GM23338 (cell line): ENCODE measurements around the gene ANKRD55. TPM values are rescaled to one million over a fixed set of nuclear protein-coding genes. Genes with fewer than 3 reads are reported as not detected.

ENCODE experiments used
- ATAC-seq: fragments of 200-7000 bp; cut with Tn5 transposase; 3 replicates; pipeline ENCODE4 v1.9.1; 2020
- DNase-seq: peaks from one replicate; pipeline ENCODE4 v3.0.0-alpha.2; 2015; ENCODE audit warnings: low spot score
- H2AFZ ChIP-seq: fragments of 200-600 bp; sonication (generic); 2 replicates; pipeline ENCODE4 v1.8.0; 2016; ENCODE audit warnings: antibody characterized with exemption, mild to moderate bottlenecking, moderate library complexity
- H3F3A ChIP-seq: fragments of 200-600 bp; sonication (generic); replicated peaks from 2 replicates; pipeline ENCODE4 v1.8.0; 2017; ENCODE audit warnings: antibody characterized with exemption, mixed run types, low read depth
- H3K27ac ChIP-seq: fragments of 200-600 bp; sonication (generic); 2 replicates; pipeline ENCODE4 v1.6.1; 2016; ENCODE audit warnings: low read depth
- H3K27me3 ChIP-seq: fragments of 200-600 bp; sonication (generic); 2 replicates; pipeline ENCODE4 v1.8.0; 2016; ENCODE audit warnings: mild to moderate bottlenecking, mixed run types, moderate library complexity; ENCODE audit not compliant: insufficient read depth
- H3K36me3 ChIP-seq: fragments of 200-600 bp; sonication (generic); 2 replicates; pipeline ENCODE4 v1.8.0; 2016; ENCODE audit warnings: mild to moderate bottlenecking; ENCODE audit not compliant: insufficient read depth
- H3K4me1 ChIP-seq: fragments of 200-600 bp; sonication (generic); 2 replicates; pipeline ENCODE4 v1.8.0; 2016; ENCODE audit warnings: mild to moderate bottlenecking, moderate library complexity; ENCODE audit not compliant: insufficient read depth
- H3K4me2 ChIP-seq: fragments of 200-600 bp; sonication (generic); 2 replicates; pipeline ENCODE4 v1.7.1; 2017; ENCODE audit warnings: mixed run types
- H3K4me3 ChIP-seq: fragments of 200-600 bp; sonication (generic); 2 replicates; pipeline ENCODE4 v1.6.1; 2016; ENCODE audit warnings: mixed run types
- H3K79me2 ChIP-seq: fragments of 200-600 bp; sonication (generic); replicated peaks from 2 replicates; pipeline ENCODE4 v1.8.0; 2017; ENCODE audit warnings: mild to moderate bottlenecking; ENCODE audit not compliant: insufficient read depth
- H3K9me2 ChIP-seq: fragments of 200-600 bp; sonication (generic); 2 replicates; pipeline ENCODE4 v1.8.0; 2017; ENCODE audit not compliant: insufficient read depth
- H4K20me1 ChIP-seq: fragments of 200-600 bp; sonication (generic); replicated peaks from 2 replicates; pipeline ENCODE4 v1.8.0; 2017; ENCODE audit warnings: mild to moderate bottlenecking; ENCODE audit not compliant: insufficient read depth
- H3K27ac Mint-ChIP-seq: 2 replicates; pipeline ENCODE4 v1.8.0; 2020; ENCODE audit warnings: inconsistent platforms, mild to moderate bottlenecking, moderate library complexity, mixed read lengths
- H3K27me3 Mint-ChIP-seq: 3 replicates; pipeline ENCODE4 v1.8.0; 2022; ENCODE audit warnings: low read depth, mild to moderate bottlenecking, moderate library complexity, mixed read lengths, inconsistent platforms; ENCODE audit not compliant: insufficient read depth, poor library complexity
- H3K36me3 Mint-ChIP-seq: 3 replicates; pipeline ENCODE4 v1.8.0; 2021; ENCODE audit warnings: low read depth, mild to moderate bottlenecking, inconsistent platforms, moderate library complexity, mixed read lengths
- H3K4me1 Mint-ChIP-seq: 3 replicates; pipeline ENCODE4 v1.8.0; 2020; ENCODE audit warnings: mild to moderate bottlenecking, inconsistent platforms, mixed read lengths
- H3K4me3 Mint-ChIP-seq: 3 replicates; pipeline ENCODE4 v1.8.0; 2021; ENCODE audit warnings: moderate library complexity, mild to moderate bottlenecking, inconsistent platforms, mixed read lengths
- H3K9me3 Mint-ChIP-seq: 3 replicates; pipeline ENCODE4 v1.8.0; 2020; ENCODE audit warnings: moderate library complexity, mild to moderate bottlenecking, inconsistent platforms, mixed read lengths
- CREB1 ChIP-seq: fragments of 250-450 bp; sonication (Bioruptor Pico); IDR thresholded peaks from 2 replicates; pipeline ENCODE4 v1.5.0; 2020; ENCODE audit warnings: low read depth, mild to moderate bottlenecking, moderate library complexity
- EZH2 ChIP-seq: fragments of 200-600 bp; sonication (generic); IDR thresholded peaks from one replicate; pipeline ENCODE4 v1.8.0; 2017; ENCODE audit warnings: antibody characterized with exemption, mild to moderate bottlenecking, low read depth; ENCODE audit not compliant: unreplicated experiment
- EZH2phosphoT487 ChIP-seq: fragments of 200-600 bp; sonication (generic); IDR thresholded peaks from one replicate; pipeline ENCODE4 v1.8.1; 2018; ENCODE audit warnings: antibody characterized with exemption; ENCODE audit not compliant: unreplicated experiment
- JUNB ChIP-seq: IDR thresholded peaks from one replicate; pipeline ENCODE4 v1.6.1; 2016; ENCODE audit warnings: antibody characterized with exemption; ENCODE audit not compliant: unreplicated experiment
- POLR2AphosphoS5 ChIP-seq: IDR thresholded peaks from 2 replicates; pipeline ENCODE4 v1.6.1; 2016; ENCODE audit warnings: antibody characterized with exemption, low read depth
- ZNF114 ChIP-seq: fragments of 250-450 bp; sonication (Bioruptor Pico); IDR thresholded peaks from 2 replicates; pipeline ENCODE4 v1.5.0; 2020; ENCODE audit warnings: mild to moderate bottlenecking, moderate library complexity
- ZNF331 ChIP-seq: fragments of 250-450 bp; sonication (Bioruptor Pico); IDR thresholded peaks from 2 replicates; pipeline ENCODE4 v1.5.0; 2020; ENCODE audit warnings: low read depth, mild to moderate bottlenecking, moderate library complexity
- polyA plus RNA-seq: library from polyadenylated mRNA; unstranded; fragments of >200 nt; fragmentation: Nextera tagmentation; extraction: Ambion mirVana; gene quantifications from 2 replicates; pipeline ENCODE4 v1.2.1, GENCODE V29; 2016
- total RNA-seq: library from RNA; depleted of rRNA; stranded (reverse); fragments of >200 nt; shearing (Covaris generic); gene quantifications from 2 replicates; pipeline ENCODE4 v1.2.3, GENCODE V29; 2014
- TF ChIP-seq, protein P1 (sequence below): IDR thresholded peaks from 2 replicates; pipeline ENCODE4 v1.6.1; 2016; ENCODE audit warnings: antibody characterized with exemption
- TF ChIP-seq, protein P2 (sequence below), 2 experiments: fragments of 200-600 bp in 1 of 2; sonication (generic) in 1 of 2; conservative IDR thresholded peaks; 2 replicates each; pipeline versions ENCODE4 v1.5.1 to v1.6.1; 2016 to 2017; ENCODE audit warnings: antibody characterized with exemption in 2 of 2, low read depth in 2 of 2, mild to moderate bottlenecking in 2 of 2, moderate library complexity in 1 of 2
- TF ChIP-seq, protein P3 (sequence below): IDR thresholded peaks from one replicate; pipeline ENCODE4 v1.6.1; 2018; ENCODE audit warnings: antibody characterized with exemption; ENCODE audit not compliant: unreplicated experiment

ANKRD55 gene
- total and polyA plus RNA-seq, 2 experiments from 2014 or later: not detected

DNA sequence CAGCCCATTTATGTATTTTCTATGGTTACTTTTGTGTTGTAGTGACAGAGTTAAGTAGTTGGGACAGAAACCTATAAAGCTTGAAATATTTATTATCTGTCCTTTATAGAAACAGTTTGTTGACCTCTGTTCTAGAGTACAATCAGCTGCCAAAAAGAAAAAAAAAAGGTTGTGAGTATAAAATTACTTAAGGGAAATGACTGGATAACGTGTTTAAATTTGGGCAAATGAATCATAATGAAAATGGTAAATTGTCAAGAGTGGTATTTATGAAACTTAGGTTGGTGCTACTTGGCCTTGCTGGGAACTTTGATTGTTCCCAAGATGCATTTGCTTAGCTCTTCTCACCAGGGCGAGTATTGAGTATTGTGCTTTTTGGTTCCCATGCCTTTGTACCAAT is 168.1 kb downstream of the ANKRD55 start (continued):
- TF ChIP-seq EZH2 (no peak), POLR2AphosphoS5 (no peak), JUNB (no peak), ZNF114 (no peak), ZNF331 (CRISPR knock-in tag) (no peak)
- TF ChIP-seq, protein P1, sequence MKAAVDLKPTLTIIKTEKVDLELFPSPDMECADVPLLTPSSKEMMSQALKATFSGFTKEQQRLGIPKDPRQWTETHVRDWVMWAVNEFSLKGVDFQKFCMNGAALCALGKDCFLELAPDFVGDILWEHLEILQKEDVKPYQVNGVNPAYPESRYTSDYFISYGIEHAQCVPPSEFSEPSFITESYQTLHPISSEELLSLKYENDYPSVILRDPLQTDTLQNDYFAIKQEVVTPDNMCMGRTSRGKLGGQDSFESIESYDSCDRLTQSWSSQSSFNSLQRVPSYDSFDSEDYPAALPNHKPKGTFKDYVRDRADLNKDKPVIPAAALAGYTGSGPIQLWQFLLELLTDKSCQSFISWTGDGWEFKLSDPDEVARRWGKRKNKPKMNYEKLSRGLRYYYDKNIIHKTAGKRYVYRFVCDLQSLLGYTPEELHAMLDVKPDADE: no peak
- TF ChIP-seq, protein P2, sequence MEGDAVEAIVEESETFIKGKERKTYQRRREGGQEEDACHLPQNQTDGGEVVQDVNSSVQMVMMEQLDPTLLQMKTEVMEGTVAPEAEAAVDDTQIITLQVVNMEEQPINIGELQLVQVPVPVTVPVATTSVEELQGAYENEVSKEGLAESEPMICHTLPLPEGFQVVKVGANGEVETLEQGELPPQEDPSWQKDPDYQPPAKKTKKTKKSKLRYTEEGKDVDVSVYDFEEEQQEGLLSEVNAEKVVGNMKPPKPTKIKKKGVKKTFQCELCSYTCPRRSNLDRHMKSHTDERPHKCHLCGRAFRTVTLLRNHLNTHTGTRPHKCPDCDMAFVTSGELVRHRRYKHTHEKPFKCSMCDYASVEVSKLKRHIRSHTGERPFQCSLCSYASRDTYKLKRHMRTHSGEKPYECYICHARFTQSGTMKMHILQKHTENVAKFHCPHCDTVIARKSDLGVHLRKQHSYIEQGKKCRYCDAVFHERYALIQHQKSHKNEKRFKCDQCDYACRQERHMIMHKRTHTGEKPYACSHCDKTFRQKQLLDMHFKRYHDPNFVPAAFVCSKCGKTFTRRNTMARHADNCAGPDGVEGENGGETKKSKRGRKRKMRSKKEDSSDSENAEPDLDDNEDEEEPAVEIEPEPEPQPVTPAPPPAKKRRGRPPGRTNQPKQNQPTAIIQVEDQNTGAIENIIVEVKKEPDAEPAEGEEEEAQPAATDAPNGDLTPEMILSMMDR (conservative IDR thresholded peaks at IDR 0.05; ENCODE audit: low read depth in 2 of 2): no peak
- TF ChIP-seq, protein P3, sequence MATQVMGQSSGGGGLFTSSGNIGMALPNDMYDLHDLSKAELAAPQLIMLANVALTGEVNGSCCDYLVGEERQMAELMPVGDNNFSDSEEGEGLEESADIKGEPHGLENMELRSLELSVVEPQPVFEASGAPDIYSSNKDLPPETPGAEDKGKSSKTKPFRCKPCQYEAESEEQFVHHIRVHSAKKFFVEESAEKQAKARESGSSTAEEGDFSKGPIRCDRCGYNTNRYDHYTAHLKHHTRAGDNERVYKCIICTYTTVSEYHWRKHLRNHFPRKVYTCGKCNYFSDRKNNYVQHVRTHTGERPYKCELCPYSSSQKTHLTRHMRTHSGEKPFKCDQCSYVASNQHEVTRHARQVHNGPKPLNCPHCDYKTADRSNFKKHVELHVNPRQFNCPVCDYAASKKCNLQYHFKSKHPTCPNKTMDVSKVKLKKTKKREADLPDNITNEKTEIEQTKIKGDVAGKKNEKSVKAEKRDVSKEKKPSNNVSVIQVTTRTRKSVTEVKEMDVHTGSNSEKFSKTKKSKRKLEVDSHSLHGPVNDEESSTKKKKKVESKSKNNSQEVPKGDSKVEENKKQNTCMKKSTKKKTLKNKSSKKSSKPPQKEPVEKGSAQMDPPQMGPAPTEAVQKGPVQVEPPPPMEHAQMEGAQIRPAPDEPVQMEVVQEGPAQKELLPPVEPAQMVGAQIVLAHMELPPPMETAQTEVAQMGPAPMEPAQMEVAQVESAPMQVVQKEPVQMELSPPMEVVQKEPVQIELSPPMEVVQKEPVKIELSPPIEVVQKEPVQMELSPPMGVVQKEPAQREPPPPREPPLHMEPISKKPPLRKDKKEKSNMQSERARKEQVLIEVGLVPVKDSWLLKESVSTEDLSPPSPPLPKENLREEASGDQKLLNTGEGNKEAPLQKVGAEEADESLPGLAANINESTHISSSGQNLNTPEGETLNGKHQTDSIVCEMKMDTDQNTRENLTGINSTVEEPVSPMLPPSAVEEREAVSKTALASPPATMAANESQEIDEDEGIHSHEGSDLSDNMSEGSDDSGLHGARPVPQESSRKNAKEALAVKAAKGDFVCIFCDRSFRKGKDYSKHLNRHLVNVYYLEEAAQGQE: no peak

DNA sequence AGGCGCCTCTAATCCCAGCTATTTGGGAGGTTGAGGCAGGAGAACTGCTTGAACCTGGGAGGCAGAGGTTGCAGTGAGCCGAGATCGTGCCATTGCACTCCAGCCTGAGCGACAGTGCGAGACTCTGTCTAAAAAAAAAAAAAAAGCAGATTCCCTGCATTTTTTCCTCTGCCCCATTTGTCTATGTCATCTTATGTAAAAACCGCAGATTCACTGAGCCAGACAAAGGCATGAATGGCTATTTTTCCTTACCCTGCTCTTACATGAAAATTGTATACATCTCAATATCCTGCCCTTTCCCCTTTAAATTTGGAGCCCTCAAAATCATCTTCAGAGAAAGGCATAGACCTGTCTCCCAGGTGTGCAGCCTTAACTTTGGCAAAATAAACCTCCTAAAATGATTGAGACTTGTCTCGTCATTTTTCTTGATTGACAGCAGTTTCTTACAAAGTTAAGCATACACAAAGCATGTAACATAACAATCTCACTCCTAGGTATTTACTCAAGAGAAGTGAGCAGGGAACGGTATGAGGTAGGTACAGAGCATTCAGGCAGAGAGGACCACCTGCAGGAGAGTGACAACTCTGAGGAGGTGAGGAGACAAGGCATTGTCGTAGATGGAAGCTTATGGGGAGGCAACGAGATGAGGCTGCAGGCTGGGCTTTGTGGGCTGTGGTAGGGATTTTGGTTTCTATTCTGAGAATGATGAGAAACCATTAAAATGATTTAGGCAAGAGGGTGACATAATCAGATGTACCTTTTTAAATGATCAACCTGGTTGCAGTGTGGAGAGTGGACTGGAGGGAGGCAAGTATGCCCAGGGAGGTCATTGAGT is 172.6 kb downstream of the ANKRD55 start:
- Mint-ChIP-seq H3K27me3 (no peaks in the 10 kb centered on the region), H3K4me3 (no peak overlapping the region), H3K36me3 (no peaks in the 10 kb centered on the region), H3K9me3 (no peaks in the 10 kb centered on the region; the same call in 2 of the 3 replicates), H3K27ac (no peak overlapping the region), H3K4me1 (no peaks in the 10 kb centered on the region)
- no peak overlapping the region for H2AFZ ChIP-seq
- no peaks in the 10 kb centered on the region for H3K4me1 ChIP-seq
- no peak overlapping the region for H3K4me2 ChIP-seq
- no peak overlapping the region for H3K4me3 ChIP-seq
- no peak for ATAC-seq
- H3K27me3 ChIP-seq: no peaks in the 10 kb centered on the region
- H3K36me3 ChIP-seq: no peaks in the 10 kb centered on the region
- DNase-seq: no peak
- H3K9me2 ChIP-seq: peaks cover 2% of the 10 kb centered on the region; the same call in 1 of the 2 replicates
- no peaks in the 10 kb centered on the region for H4K20me1 ChIP-seq
- H3F3A ChIP-seq: no peaks in the 10 kb centered on the region
- no peak overlapping the region for H3K27ac ChIP-seq
- H3K79me2 ChIP-seq: no peaks in the 10 kb centered on the region
- TF ChIP-seq ZNF331 (CRISPR knock-in tag) (no peak), CREB1 (no peak), ZNF114 (no peak), EZH2phosphoT487 (no peak)
- TF ChIP-seq, protein P1: no peak
- TF ChIP-seq, protein P2 (conservative IDR thresholded peaks at IDR 0.05; ENCODE audit: low read depth in 2 of 2): no peak
